ENCODE measurements around the gene EXOC6B. TPM values are rescaled to one million over a fixed set of nuclear protein-coding genes. Genes with fewer than 3 reads are reported as not detected.

The EXOC6B gene
- total and polyA plus RNA-seq, 2 of the 8 experiments (the other 6 are each of a cell fraction or from before 2014, with no cell fraction given) = 13.5 to 33.0 TPM

- Histone ChIP-seq H2BK5ac (ENCODE audit: low read depth, low read length) (no peak overlapping the region), H3K36me3 (ENCODE audit: control insufficient read depth in 2 of 4, insufficient read depth in 4 of 4, low read length in 3 of 4) (peaks cover 0 to 5% (median 0%) of the 10 kb centered on the region in 4 experiments; a peak in 2 of 8 replicates), H3K18ac (ENCODE audit: extremely low read depth, low read length) (no peak overlapping the region), H3K27me3 (replicated peaks in 1 of 4; ENCODE audit: control insufficient read depth in 3 of 4, extremely low read depth in 1 of 4, insufficient read depth in 3 of 4, low read length in 3 of 4) (no peaks in the 10 kb centered on the region), H3K27ac (ENCODE audit: low read depth, low read length) (no peak overlapping the region), H3K4me2 (ENCODE audit: insufficient read depth in 1 of 2, low read depth in 2 of 2, low read length in 2 of 2) (no peak overlapping the region), H3K79me1 (ENCODE audit: low read depth, low read length) (no peaks in the 10 kb centered on the region), H3K9me3 (ENCODE audit: insufficient read depth in 2 of 2, low read depth in 1 of 2, low read length in 1 of 2) (no peaks in the 10 kb centered on the region), H3K4me3 (ENCODE audit: extremely low read depth in 1 of 4, insufficient read depth in 2 of 4, low read depth in 3 of 4, low read length in 4 of 4) (no peak overlapping the region), H3K4me1 (replicated peaks in 1 of 4; ENCODE audit: control insufficient read depth in 3 of 4, insufficient read depth in 4 of 4, low read length in 3 of 4) (peaks cover 0 to 9% (median 1%) of the 10 kb centered on the region in 4 experiments; a peak in 2 of 7 replicates), H4K91ac (replicated peaks; ENCODE audit: insufficient read length, low read length) (no peak overlapping the region), H4K5ac (ENCODE audit: insufficient read length, low read depth, low read length) (no peak overlapping the region), H2BK15ac (ENCODE audit: low read length) (no peak overlapping the region), H3K79me2 (ENCODE audit: control insufficient read depth in 1 of 2, insufficient read depth in 2 of 2, low read length in 2 of 2) (no peaks in the 10 kb centered on the region), H3K14ac (ENCODE audit: insufficient read length) (no peak overlapping the region), H4K8ac (ENCODE audit: extremely low read depth, insufficient read depth, low read length) (no peak overlapping the region), H3K23me2 (ENCODE audit: low read depth, low read length) (no peaks in the 10 kb centered on the region), H2BK120ac (replicated peaks; ENCODE audit: low read depth, low read length) (no peak overlapping the region), H3K4ac (replicated peaks; ENCODE audit: insufficient read length, low read depth, low read length) (no peak overlapping the region), H3K56ac (replicated peaks; ENCODE audit: insufficient read length, low read depth, low read length) (no peak overlapping the region), H2AFZ (ENCODE audit: low read length) (no peak overlapping the region), H3K9ac (replicated peaks in 1 of 4; ENCODE audit: extremely low read depth in 1 of 4, low read depth in 3 of 4, low read length in 3 of 4) (no peak overlapping the region), H2AK5ac (ENCODE audit: low read depth, low read length) (no peak overlapping the region), H3K23ac (ENCODE audit: insufficient read length) (no peak overlapping the region), H4K20me1 (replicated peaks in 1 of 2; ENCODE audit: control insufficient read depth in 1 of 2, insufficient read depth in 2 of 2, low read length in 2 of 2) (no peaks in the 10 kb centered on the region), H2BK20ac (ENCODE audit: low read length) (no peak overlapping the region), H2BK12ac (ENCODE audit: low read depth, low read length) (no peak overlapping the region)
- no peak for DNase-seq (ENCODE audit: low read depth in 1 of 2, low spot score in 2 of 2)
- no peak for FAIRE-seq
- ChIA-PET POLR2A (ENCODE audit: partially characterized antibody) (no interaction called here), CTCF (ENCODE audit: partially characterized antibody) (interaction anchor here (0.7 to 1.4 kb wide), 3 partner anchors 109 to 572 kb away, joined by 3 to 4 read pairs (median 3); no protein-coding TSS in a partner anchor)
- WGBS, 2 experiments (ENCODE audit: extremely low coverage in 1 of 2, insufficient coverage in 1 of 2, insufficient read length in 1 of 2, insufficient replicate concordance in 2 of 2, low coverage in 1 of 2, low lambda C conversion rate in 2 of 2, missing lambda C conversion rate in 1 of 2) = 80% methylated on average over 3 of the region's 3 CpGs; no CpG with 5 or more reads in 1 of the 2 experiments
- TF ChIP-seq SP1 (IDR thresholded peaks at IDR 0.05; ENCODE audit: low read depth, low read length) = no peak
- no peak for TF ChIP-seq ATF3 (IDR thresholded peaks at IDR 0.05; ENCODE audit: insufficient read depth, low read depth, low read length)
- TF ChIP-seq TCF12 (IDR thresholded peaks at IDR 0.05; ENCODE audit: low read depth, low read length) = no peak
- TF ChIP-seq RAD21 (IDR thresholded peaks at IDR 0.05 in 1 of 2, conservative IDR thresholded peaks at IDR 0.05 in 1 of 2; ENCODE audit: low read depth in 2 of 2, low read length in 2 of 2) = no peak
- TF ChIP-seq POLR2AphosphoS5 (IDR thresholded peaks at IDR 0.05; ENCODE audit: low read depth, low read length) = no peak
- no peak for TF ChIP-seq MAFK (IDR thresholded peaks at IDR 0.05; ENCODE audit: low read depth, low read length)
- TF ChIP-seq BRCA1 (IDR thresholded peaks at IDR 0.05; ENCODE audit: low read depth, low read length) = no peak
- TF ChIP-seq ZNF274 (IDR thresholded peaks at IDR 0.05; ENCODE audit: borderline replicate concordance, extremely low read depth, low read length) = no peak
- no peak for TF ChIP-seq POU5F1 (IDR thresholded peaks at IDR 0.05; ENCODE audit: low read depth, low read length)
- no peak for TF ChIP-seq MAX (IDR thresholded peaks at IDR 0.05)
- TF ChIP-seq NRF1 (IDR thresholded peaks at IDR 0.05; ENCODE audit: low read depth, low read length) = no peak
- TF ChIP-seq CBX8 (IDR thresholded peaks at IDR 0.05; ENCODE audit: borderline replicate concordance, low read depth, low read length) = no peak
- no peak for TF ChIP-seq SRF (IDR thresholded peaks at IDR 0.05; ENCODE audit: low read depth, low read length)
Observed at GRCh38 chr2:72722492-72723070, 103.3 kb downstream of the EXOC6B start.
